Mucosa of rectum (tissue), 2 donors: ENCODE measurements around the gene PKP1.

Experiments
- H3K27ac ChIP-seq, 2 donors: one replicate each; pipeline ENCODE4 v1.7.0; 2013; ENCODE audit warnings: inconsistent platforms in 2 of 2, low read depth in 2 of 2, low read length in 2 of 2
- H3K27me3 ChIP-seq, 2 donors: one replicate each; pipeline ENCODE4 v1.7.0; 2013; ENCODE audit warnings: low read length in 2 of 2; ENCODE audit not compliant: control insufficient read depth in 2 of 2, insufficient read depth in 2 of 2
- H3K36me3 ChIP-seq, 2 donors: one replicate each; pipeline ENCODE4 v1.7.0; 2013; ENCODE audit warnings: low read length in 2 of 2; ENCODE audit not compliant: control insufficient read depth in 2 of 2, insufficient read depth in 2 of 2
- H3K4me1 ChIP-seq, 2 donors: one replicate each; pipeline ENCODE4 v1.7.0; 2013; ENCODE audit warnings: low read length in 2 of 2, mild to moderate bottlenecking in 1 of 2; ENCODE audit not compliant: control insufficient read depth in 2 of 2, insufficient read depth in 2 of 2
- H3K4me3 ChIP-seq, 2 donors: one replicate each; pipeline ENCODE4 v1.7.0; 2013; ENCODE audit warnings: low read length in 2 of 2
- H3K9ac ChIP-seq, 2 donors: one replicate each; pipeline ENCODE4 v1.7.0; 2013; ENCODE audit warnings: low read length in 2 of 2, low read depth in 1 of 2, mild to moderate bottlenecking in 1 of 2
- H3K9me3 ChIP-seq, 2 donors: one replicate each; pipeline ENCODE4 v1.7.0; 2013; ENCODE audit warnings: low read length in 2 of 2; ENCODE audit not compliant: control insufficient read depth in 2 of 2
- donor health status: healthy.
- donor health status: Normal muscosa, but diverticular disease.

Gene PKP1

DNA sequence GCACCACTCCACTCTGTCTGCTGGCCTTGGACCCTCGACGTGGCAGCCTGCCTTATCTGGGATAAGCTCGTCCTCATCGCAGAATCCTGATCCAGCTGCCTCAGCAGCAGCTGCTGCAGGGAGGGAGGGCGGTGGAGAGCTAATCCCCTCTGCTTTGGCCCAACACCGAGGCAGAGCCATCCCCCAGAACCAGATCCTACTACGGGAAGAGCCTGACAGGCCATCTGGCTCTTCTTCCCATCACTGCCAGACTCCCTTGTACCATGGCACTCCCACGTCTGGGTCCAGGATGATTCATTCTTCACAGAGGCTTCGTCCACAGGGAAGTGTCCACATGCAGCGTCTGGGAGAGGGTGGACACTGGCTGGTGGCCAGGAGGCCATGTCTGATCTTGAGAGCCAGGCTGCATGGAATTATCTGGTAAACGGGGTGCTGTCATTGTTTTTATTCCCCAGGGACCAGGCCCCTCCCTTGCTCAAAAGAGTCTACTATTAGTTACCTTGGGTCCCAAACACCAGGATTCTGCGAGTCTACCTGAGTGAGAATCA lies 14.6 kb upstream of the PKP1 start:
- Histone ChIP-seq H3K4me3 (no peak overlapping the region), H3K27me3 (peaks cover 0 to 6% of the 10 kb centered on the region in 2 donors), H3K9ac (no peak overlapping the region), H3K27ac (no peak overlapping the region), H3K4me1 (peaks cover 0 to 3% of the 10 kb centered on the region in 2 donors), H3K36me3 (no peaks in the 10 kb centered on the region), H3K9me3 (no peaks in the 10 kb centered on the region)

DNA sequence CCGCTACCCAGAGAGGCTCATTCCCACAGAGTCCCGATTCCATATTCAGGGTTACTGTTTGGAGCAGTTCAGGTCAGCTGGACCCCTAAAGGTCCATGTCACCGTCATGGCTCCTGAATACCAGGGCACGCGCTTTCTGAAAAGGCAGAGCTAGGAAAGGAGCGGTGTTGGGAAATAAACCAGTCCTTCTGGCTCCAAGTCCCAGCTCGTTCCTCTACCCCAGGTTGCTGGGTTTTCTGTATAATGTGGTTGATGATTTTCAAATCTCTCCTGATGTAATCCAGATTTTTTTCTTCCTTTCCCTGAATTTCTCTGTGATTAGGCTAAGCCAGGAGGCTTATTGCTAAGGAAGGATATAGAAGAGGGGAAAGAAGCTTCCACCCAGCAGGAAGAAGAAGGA lies 14.0 kb upstream of the PKP1 start:
- H3K27me3 ChIP-seq = peaks cover 0 to 6% of the 10 kb centered on the region in 2 donors
- H3K27ac ChIP-seq = no peak overlapping the region
- no peak overlapping the region for H3K9ac ChIP-seq
- H3K36me3 ChIP-seq = no peaks in the 10 kb centered on the region
- peaks cover 0 to 3% of the 10 kb centered on the region in 2 donors for H3K4me1 ChIP-seq
- no peaks in the 10 kb centered on the region for H3K9me3 ChIP-seq
- H3K4me3 ChIP-seq = no peak overlapping the region

- peaks cover 0 to 3% of the 10 kb centered on the region in 2 donors for H3K4me1 ChIP-seq
- H3K9me3 ChIP-seq = no peaks in the 10 kb centered on the region
- H3K27me3 ChIP-seq = peaks cover 0 to 3% of the 10 kb centered on the region in 2 donors
- H3K4me3 ChIP-seq = no peak overlapping the region
- no peak overlapping the region for H3K27ac ChIP-seq
- no peak overlapping the region for H3K9ac ChIP-seq
- H3K36me3 ChIP-seq = no peaks in the 10 kb centered on the region
Measured at GRCh38 chr1:201269900-201270410, 13.4 kb upstream of the PKP1 start.

DNA sequence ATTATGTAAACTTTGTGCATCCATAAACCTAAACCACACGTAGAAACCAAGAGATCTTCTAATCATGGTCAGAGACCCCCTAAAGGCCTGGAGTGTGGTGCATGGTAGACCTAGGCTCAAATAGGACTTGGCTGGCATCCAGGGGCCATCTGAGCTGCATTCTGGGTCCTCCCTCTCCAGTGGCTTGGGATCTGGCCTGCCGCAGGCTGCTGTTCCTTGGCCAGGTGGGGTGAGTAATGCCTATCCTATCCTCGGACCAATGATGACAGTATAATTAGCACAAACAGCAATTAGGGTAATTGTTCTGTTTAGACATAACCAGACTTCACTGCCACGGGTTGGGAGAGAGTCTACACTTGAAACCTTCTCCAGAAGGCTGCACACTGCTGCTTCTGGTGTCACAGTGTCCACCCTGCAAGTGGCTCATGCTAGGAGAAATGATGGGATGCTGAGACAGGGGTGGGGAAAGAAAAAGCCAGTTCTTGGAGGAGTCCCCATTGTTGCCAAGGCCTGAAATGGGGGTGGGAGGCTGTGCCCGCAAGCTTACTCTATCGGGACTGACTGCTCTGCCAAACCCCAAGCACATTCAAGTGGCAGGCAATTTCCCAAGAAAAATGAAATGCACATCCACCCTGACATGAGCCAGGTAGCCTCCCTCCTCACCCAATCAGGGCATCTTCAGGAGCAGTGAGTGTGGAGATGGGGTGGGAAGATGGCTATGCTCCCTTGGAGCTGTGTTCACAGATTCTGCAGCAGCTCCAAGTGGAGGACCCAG lies 12.5 kb upstream of the PKP1 start:
- peaks cover 0 to 7% of the 10 kb centered on the region in 2 donors for H3K4me1 ChIP-seq
- no peak overlapping the region for H3K9ac ChIP-seq
- peaks cover 0 to 3% of the 10 kb centered on the region in 2 donors for H3K27me3 ChIP-seq

DNA sequence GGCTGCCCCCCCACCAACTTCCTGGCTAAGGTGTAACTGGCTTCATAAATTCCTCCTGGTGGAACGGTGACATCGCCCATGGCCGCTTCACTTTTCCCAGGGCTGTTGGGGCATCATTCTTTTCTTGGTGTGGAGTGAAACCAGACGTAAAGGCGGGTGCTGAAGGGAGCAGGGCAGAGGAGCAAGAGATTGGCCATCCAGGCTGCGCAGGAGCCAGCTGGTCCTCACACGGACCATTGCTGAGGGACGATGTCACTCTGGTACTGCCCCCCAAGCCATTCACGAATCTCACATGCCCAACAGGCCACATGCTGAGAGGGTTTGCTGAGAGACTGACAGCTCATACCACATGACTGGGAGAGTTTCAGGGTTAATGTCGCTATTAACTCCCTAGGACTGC lies 10.5 kb upstream of the PKP1 start:
- H3K27ac ChIP-seq = no peak overlapping the region
- no peaks in the 10 kb centered on the region for H3K36me3 ChIP-seq
- peaks cover 0 to 13% of the 10 kb centered on the region in 2 donors for H3K4me1 ChIP-seq
- H3K9me3 ChIP-seq = no peaks in the 10 kb centered on the region
- H3K9ac ChIP-seq = no peak overlapping the region
- no peaks in the 10 kb centered on the region for H3K27me3 ChIP-seq
- H3K4me3 ChIP-seq = no peak overlapping the region

More for the DNA sequence above, 12.5 kb upstream of the PKP1 start:
- Histone ChIP-seq H3K36me3 (no peaks in the 10 kb centered on the region), H3K4me3 (no peak overlapping the region), H3K9me3 (no peaks in the 10 kb centered on the region), H3K27ac (no peak overlapping the region)

GRCh38 chr1:201274616-201275252 lies 8.6 kb upstream of the PKP1 start:
- no peak overlapping the region for H3K27ac ChIP-seq
- H3K27me3 ChIP-seq = peaks cover 0 to 8% of the 10 kb centered on the region in 2 donors
- H3K4me1 ChIP-seq = peaks cover 0 to 13% of the 10 kb centered on the region in 2 donors
- no peaks in the 10 kb centered on the region for H3K36me3 ChIP-seq
- H3K4me3 ChIP-seq = no peak overlapping the region
- no peaks in the 10 kb centered on the region for H3K9me3 ChIP-seq
- H3K9ac ChIP-seq = no peak overlapping the region

DNA sequence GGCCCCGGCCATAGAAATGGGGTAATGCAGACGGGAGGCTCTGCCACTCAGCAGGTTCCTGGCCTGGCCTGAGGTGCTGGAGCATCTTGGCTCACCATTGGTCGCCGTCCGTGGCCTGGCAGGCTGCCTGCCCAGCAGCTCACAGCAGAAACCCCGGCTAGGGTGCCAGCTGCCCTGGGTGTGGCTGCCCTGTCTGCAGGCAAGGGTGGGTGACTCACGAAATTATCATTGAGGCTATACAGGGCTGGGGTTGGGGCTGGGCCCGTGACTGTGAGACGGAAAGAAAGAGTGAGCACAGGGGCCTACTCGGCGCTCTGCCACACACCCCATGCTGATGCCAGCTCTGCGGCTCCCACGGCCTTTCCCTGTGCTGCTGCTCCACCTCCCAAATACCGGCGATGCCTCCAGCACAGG lies 8.0 kb upstream of the PKP1 start:
- no peak overlapping the region for H3K9ac ChIP-seq
- no peak overlapping the region for H3K4me3 ChIP-seq
- peaks cover 0 to 8% of the 10 kb centered on the region in 2 donors for H3K27me3 ChIP-seq
- peak overlapping the region in 1 of 2 donors; percentile 3 for H3K27ac ChIP-seq
- H3K4me1 ChIP-seq = peaks cover 0 to 13% of the 10 kb centered on the region in 2 donors
- no peaks in the 10 kb centered on the region for H3K36me3 ChIP-seq
- no peaks in the 10 kb centered on the region for H3K9me3 ChIP-seq

- Histone ChIP-seq H3K27me3 (peaks cover 0 to 8% of the 10 kb centered on the region in 2 donors), H3K4me3 (no peak overlapping the region), H3K36me3 (no peaks in the 10 kb centered on the region), H3K27ac (no peak overlapping the region), H3K9me3 (no peaks in the 10 kb centered on the region), H3K9ac (no peak overlapping the region), H3K4me1 (peaks cover 0 to 18% of the 10 kb centered on the region in 2 donors)
Measured at GRCh38 chr1:201276891-201277290, 6.4 kb upstream of the PKP1 start.

DNA sequence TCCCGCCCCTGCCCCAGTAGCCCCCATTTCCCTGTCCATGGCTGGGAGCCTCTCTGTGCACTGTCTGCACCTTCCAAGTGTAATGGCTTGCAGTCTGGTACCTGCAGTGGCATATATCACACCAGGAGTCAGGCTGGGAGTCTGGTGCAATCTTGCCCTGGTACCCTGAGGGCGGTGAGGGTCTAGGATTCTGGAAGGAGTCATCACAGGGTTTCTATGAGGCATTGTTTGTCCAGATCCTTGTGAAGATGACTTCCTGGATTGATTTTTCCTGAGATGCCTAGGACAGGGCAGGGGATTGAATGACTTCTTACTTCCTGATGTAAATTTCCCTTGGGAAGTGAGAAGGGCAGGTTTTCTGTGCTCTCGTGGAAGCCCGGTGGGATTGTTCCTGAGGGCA lies 5.9 kb upstream of the PKP1 start:
- Histone ChIP-seq H3K4me3 (no peak overlapping the region), H3K9me3 (no peaks in the 10 kb centered on the region), H3K9ac (no peak overlapping the region), H3K4me1 (peaks cover 0 to 18% of the 10 kb centered on the region in 2 donors), H3K27ac (no peak overlapping the region), H3K27me3 (peaks cover 0 to 8% of the 10 kb centered on the region in 2 donors), H3K36me3 (no peaks in the 10 kb centered on the region)

- Histone ChIP-seq H3K27me3 (peaks cover 15 to 21% of the 10 kb centered on the region in 2 donors), H3K9ac (no peak overlapping the region), H3K4me1 (peaks cover 5 to 30% of the 10 kb centered on the region in 2 donors)
Measured at GRCh38 chr1:201279313-201279712, 4.0 kb upstream of the PKP1 start.

More at GRCh38 chr1:201279313-201279712, 4.0 kb upstream of the PKP1 start:
- Histone ChIP-seq H3K36me3 (no peaks in the 10 kb centered on the region), H3K27ac (no peak overlapping the region), H3K4me3 (no peak overlapping the region), H3K9me3 (no peaks in the 10 kb centered on the region)
